ENCODE results near the gene CTSZ.

GRCh38 chr20:59010321-59010994 is 3.4 kb upstream of the CTSZ start:
- TF ChIP-seq CTCF (IDR thresholded peaks at IDR 0.05): no peak
- no peak for TF ChIP-seq POLR2A (IDR thresholded peaks at IDR 0.05)
